Epithelial cell of proximal tubule (primary cell): ENCODE measurements around the gene TMEFF1. TPM values are rescaled to one million over a fixed set of nuclear protein-coding genes. Genes with fewer than 3 reads are reported as not detected.
"Not testable (repeated sequence)": the region's sequence is repeated elsewhere in the genome, so short reads cannot be mapped to it uniquely, and the experiment has no call there.

Source experiments
- DNase-seq: peaks from one replicate; pipeline ENCODE4 v3.0.0-alpha.2; 2011; ENCODE audit warnings: low read depth
- H3K4me3 ChIP-seq: 2 replicates; pipeline ENCODE4 v1.5.1; 2011; ENCODE audit warnings: low read depth, mild to moderate bottlenecking, low read length
- total RNA-seq: library from RNA; depleted of rRNA; stranded (reverse); fragments of >200 nt; gene quantifications from 2 replicates; pipeline ENCODE4 v1.2.3, GENCODE V29; 2015
- TF ChIP-seq, protein P1 (sequence below): conservative IDR thresholded peaks from 2 replicates; pipeline ENCODE4 v1.5.1; 2012; ENCODE audit warnings: low read depth, mild to moderate bottlenecking, low read length

Gene TMEFF1
- total RNA-seq, 1 donor from 2014 or later = 7.8 TPM

DNA sequence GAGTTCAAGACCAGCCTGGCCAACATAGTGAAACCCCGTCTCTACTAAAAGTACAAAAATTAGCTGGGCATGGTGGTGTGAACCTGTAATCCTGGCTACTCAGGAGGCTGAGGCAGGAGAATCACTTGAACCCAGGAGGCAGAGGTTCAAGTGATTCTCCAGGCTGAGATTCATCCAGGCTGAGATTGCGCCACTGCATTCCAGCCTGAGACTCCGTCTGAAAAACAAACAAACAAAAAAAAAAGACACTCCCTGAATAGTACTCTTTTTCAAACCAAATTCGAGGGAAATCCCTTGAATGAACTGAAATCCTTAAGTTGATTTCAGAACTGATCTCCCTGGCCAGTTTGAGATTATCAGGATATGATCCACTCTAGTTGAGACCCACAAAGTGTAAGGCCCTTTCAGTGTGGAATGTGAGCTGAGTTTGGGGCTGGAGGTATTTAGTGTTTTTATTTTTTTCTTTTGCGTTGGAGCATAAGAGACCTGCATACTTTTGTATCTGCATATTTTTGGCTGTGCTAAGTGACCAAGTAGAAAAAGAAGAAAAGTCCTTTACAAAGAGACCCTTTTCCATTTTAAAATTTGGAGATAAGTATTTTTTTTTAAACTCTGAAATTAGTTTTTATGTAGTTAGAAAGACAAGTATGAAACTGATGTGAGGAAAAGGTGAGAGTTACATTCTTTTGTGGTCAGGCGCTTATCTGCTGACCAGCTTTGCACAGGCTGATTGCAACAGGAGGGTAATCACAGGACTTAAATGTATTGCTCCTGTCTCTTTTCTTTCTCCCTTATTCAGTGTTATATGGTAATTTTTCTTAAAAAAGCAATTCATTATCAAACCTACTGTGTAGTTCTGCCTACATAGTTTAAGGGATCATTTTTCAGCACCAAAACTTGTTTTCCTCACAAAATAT is 42.9 kb downstream of the TMEFF1 start:
- no peak overlapping the region for H3K4me3 ChIP-seq
- peak; percentile 23 for DNase-seq
- TF ChIP-seq, protein P1, sequence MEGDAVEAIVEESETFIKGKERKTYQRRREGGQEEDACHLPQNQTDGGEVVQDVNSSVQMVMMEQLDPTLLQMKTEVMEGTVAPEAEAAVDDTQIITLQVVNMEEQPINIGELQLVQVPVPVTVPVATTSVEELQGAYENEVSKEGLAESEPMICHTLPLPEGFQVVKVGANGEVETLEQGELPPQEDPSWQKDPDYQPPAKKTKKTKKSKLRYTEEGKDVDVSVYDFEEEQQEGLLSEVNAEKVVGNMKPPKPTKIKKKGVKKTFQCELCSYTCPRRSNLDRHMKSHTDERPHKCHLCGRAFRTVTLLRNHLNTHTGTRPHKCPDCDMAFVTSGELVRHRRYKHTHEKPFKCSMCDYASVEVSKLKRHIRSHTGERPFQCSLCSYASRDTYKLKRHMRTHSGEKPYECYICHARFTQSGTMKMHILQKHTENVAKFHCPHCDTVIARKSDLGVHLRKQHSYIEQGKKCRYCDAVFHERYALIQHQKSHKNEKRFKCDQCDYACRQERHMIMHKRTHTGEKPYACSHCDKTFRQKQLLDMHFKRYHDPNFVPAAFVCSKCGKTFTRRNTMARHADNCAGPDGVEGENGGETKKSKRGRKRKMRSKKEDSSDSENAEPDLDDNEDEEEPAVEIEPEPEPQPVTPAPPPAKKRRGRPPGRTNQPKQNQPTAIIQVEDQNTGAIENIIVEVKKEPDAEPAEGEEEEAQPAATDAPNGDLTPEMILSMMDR = no peak

DNA sequence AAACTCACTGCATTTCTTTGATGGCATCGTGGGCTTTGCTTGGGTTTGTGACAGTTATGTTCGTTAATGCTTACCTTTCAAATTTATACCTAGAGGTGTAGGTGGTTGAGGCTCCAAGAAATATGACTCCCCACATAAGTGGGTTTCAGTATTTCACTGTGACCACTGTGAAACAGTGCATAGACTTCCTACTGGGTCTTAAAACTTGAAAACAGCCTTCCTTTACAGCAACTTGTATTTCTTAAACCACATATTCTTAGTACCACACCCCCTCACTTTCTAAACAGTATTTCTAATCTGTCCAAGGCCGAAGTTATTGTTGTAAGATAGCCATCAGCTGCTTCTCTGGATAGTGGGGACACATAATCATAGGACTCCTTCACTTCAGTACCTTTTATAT is 48.3 kb downstream of the TMEFF1 start:
- TF ChIP-seq, protein P1 = no peak

DNA sequence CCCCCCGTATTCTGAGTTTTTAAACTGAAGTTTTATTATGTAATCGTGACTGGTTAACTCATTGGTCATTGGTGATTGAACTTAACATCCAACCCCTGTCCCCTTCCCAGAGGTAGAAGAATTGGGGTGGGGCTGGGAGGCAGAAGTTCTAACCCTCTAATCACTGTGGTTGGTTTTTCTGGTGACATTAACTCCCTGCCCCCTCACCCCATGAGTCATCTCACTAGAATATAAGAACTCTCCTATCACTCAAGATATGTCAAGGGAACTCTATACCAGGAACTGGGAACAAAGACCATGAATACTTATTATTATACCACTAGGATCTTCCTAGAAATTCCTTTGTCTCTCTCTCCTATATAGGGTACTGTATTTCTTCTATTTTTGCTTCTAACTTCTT is 52.6 kb downstream of the TMEFF1 start:
- H3K4me3 ChIP-seq = no peak overlapping the region
- DNase-seq = no peak
- TF ChIP-seq, protein P1 = no peak

More for the DNA sequence above, 48.3 kb downstream of the TMEFF1 start:
- no peak for DNase-seq
- H3K4me3 ChIP-seq = no peak overlapping the region

DNA sequence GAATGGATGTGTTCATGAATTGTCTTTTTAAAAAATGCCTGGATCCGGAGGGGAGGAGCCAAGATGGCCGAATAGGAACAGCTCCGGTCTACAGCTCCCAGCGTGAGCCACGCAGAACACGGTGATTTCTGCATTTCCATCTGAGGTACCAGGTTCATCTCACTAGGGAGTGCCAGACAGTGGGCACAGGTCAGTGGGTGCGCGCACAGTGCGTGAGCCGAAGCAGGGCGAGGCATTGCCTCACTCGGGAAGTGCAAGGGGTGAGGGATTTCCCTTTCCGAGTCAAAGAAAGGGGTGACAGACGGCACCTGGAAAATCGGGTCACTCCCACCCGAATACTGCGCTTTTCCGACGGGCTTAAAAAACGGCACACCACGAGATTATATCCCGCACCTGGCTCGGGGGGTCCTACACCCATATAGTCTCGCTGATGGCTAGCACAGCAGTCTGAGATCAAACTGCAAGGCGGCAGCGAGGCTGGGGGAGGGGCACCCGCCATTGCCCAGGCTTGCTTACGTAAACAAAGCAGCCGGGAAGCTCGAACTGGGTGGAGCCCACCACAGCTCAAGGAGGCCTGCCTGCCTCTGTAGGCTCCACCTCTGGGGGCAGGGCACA is 54.3 kb downstream of the TMEFF1 start:
- DNase-seq, H3K4me3 ChIP-seq: not testable (repeated sequence)

DNA sequence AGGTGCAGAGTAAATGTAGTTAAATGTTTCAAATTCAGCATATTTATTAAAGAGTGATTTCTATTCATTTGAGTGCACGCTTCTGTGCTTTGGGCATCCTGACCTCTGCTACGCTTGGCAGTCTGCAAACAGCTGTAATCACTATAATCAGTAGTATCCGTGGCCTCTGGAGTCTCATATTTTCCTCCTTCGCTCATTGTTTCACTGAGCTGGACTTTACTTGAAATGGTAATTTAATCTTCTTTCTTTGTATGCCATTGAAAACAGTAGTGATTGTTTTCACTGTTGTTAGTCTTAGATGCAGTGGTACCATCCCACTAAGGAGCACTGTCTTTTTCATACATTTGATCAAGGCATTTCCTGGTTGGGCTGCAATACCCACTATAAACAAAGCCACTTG is 61.5 kb downstream of the TMEFF1 start:
- TF ChIP-seq, protein P1 = no peak
- no peak for DNase-seq
- no peak overlapping the region for H3K4me3 ChIP-seq

DNA sequence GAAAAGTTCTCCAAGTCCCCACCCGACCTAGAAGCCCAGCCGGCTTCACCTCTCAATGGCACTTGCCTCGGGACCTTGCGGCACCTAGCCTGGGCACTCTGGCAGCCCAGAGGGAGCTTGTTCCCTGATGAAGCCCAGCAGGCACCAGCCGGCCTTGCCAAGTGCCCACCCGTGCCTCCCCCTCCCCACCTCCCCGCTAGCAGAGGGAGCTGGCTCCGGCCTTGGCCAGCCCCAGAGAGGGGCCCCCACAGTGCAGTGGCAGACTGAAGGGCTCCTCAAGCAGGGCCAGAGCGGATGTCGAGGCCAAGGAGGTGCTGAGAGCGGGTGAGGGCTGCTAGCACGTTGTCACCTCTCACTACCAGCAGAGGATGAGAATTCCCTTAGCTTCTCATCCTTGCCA is 67.4 kb downstream of the TMEFF1 start:
- no peak for DNase-seq
- no peak overlapping the region for H3K4me3 ChIP-seq
- TF ChIP-seq, protein P1 = no peak

DNA sequence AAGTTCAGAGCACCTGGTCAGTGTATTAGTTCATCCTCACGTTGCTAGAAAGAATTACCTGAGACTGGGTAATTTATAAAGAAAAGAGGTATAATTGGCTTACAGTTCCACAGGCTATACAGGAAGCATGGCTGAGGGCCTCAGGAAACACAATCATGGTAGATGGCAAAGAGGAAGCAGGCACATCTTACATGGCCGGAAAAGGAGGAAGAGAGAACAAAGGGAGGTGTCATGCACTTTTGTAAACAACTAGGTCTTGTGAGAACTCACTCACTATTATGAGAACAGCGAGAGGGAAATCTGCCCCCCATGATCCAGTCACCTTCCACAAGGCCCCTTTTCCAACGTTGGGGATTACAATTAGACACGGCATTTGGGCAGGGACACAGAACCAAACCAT is 76.1 kb downstream of the TMEFF1 start:
- TF ChIP-seq, protein P1 = no peak
- no peak for DNase-seq
- no peak overlapping the region for H3K4me3 ChIP-seq
